Measurements from ENCODE around the gene SREK1.

SREK1 gene

GRCh38 chr5:66144834-66145390, 812 bp downstream of the SREK1 start:
- DNase-seq (ENCODE audit: extremely low read depth, low read depth) = no peak

GRCh38 chr5:66145737-66146136, 1.6 kb downstream of the SREK1 start:
- no peak for DNase-seq (ENCODE audit: extremely low read depth, low read depth)
- TF ChIP-seq CTCF (IDR thresholded peaks at IDR 0.05; ENCODE audit: low read depth, low read length) = no peak

More at GRCh38 chr5:66144834-66145390, 812 bp downstream of the SREK1 start:
- no peak for TF ChIP-seq CTCF (IDR thresholded peaks at IDR 0.05; ENCODE audit: low read depth, low read length)

GRCh38 chr5:66149950-66150349, 5.8 kb downstream of the SREK1 start:
- TF ChIP-seq CTCF (IDR thresholded peaks at IDR 0.05; ENCODE audit: low read depth, low read length) = no peak
- no peak for DNase-seq (ENCODE audit: extremely low read depth, low read depth)

GRCh38 chr5:66151030-66151429, 6.9 kb downstream of the SREK1 start:
- no peak for DNase-seq (ENCODE audit: extremely low read depth, low read depth)
- no peak for TF ChIP-seq CTCF (IDR thresholded peaks at IDR 0.05; ENCODE audit: low read depth, low read length)

GRCh38 chr5:66151491-66151890, 7.4 kb downstream of the SREK1 start:
- DNase-seq (ENCODE audit: extremely low read depth, low read depth) = no peak
- TF ChIP-seq CTCF (IDR thresholded peaks at IDR 0.05; ENCODE audit: low read depth, low read length) = no peak

- no peak for DNase-seq (ENCODE audit: extremely low read depth, low read depth)
- no peak for TF ChIP-seq CTCF (IDR thresholded peaks at IDR 0.05; ENCODE audit: low read depth, low read length)
Measured at GRCh38 chr5:66157046-66157445, 12.9 kb downstream of the SREK1 start.

GRCh38 chr5:66161356-66161755, 17.3 kb downstream of the SREK1 start:
- TF ChIP-seq CTCF (IDR thresholded peaks at IDR 0.05; ENCODE audit: low read depth, low read length) = no peak

More at GRCh38 chr5:66161356-66161755, 17.3 kb downstream of the SREK1 start:
- no peak for DNase-seq (ENCODE audit: extremely low read depth, low read depth)

Data from AG09319 (cell line).